HEK293T (cell line): ENCODE measurements around the gene FBXO31.

Experiments
- ARNT ChIP-seq: fragments of 450-650 bp; IDR thresholded peaks from 2 replicates; pipeline ENCODE4 v1.6.1; 2017; ENCODE audit warnings: mild to moderate bottlenecking
- BHLHE40 ChIP-seq: fragments of 450-650 bp; IDR thresholded peaks from 2 replicates; pipeline ENCODE4 v1.6.1; 2016; ENCODE audit warnings: mild to moderate bottlenecking, moderate library complexity, borderline replicate concordance
- CTBP1 ChIP-seq: fragments of 450-650 bp; IDR thresholded peaks from 2 replicates; pipeline ENCODE4 v1.6.1; 2016; ENCODE audit warnings: borderline replicate concordance
- FOXA1 ChIP-seq: fragments of 450-650 bp; IDR thresholded peaks from 2 replicates; pipeline ENCODE4 v1.6.1; 2016; ENCODE audit warnings: mild to moderate bottlenecking
- SP1 ChIP-seq: fragments of 450-650 bp; IDR thresholded peaks from 2 replicates; pipeline ENCODE4 v1.6.1; 2017
- SUZ12 ChIP-seq: fragments of 450-650 bp; IDR thresholded peaks from 2 replicates; pipeline ENCODE4 v1.6.1; 2016; ENCODE audit warnings: mild to moderate bottlenecking
- TARDBP ChIP-seq: fragments of 450-650 bp; IDR thresholded peaks from 2 replicates; pipeline ENCODE4 v1.6.1; 2016

DNA sequence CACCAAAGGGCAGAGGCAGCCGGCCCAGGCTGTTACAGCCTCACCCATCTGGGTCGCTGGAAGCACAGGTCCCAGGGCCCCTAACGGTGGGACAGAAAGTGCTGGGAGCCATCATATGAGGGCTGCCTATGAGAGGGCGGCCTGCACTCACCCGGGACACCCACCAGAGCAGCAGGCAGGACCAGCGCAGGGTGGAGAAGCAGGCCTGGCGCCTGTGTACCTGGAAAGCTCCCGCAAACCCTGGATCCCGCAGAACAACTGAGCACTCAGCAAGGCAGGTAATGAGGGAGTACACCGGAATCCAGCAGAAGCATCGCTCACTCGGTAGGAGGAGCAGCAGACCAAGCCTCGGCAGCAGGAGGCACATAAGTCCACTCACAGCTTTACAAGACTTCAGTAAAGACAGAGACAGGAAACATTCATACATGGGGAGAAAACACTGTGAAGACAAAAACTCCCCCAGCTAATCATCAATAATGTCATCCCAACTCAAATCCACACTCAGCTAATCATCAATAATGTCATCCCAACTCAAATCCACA lies 34.9 kb downstream of the FBXO31 start:
- no peak for TF ChIP-seq TARDBP
- no peak for TF ChIP-seq BHLHE40
- no peak for TF ChIP-seq FOXA1
- no peak for TF ChIP-seq CTBP1
- TF ChIP-seq SUZ12: no peak
- TF ChIP-seq ARNT: no peak
- no peak for TF ChIP-seq SP1
